T-helper 1 cell treated with Interleukin-12 subunit alpha and Interleukin-12 subunit beta and Interleukin-4 antibody, amounts not matched to agents 30 μg/mL and 1 μg/mL, for 36 hours (primary cell): ENCODE results near the gene RGS4.

Experiments used
- H3K27ac Mint-ChIP-seq: one replicate; pipeline ENCODE4 v1.8.0; 2021; ENCODE audit warnings: mild to moderate bottlenecking, mixed read lengths
- H3K27me3 Mint-ChIP-seq: one replicate; pipeline ENCODE4 v1.8.0; 2021; ENCODE audit warnings: low read depth, mixed read lengths
- H3K36me3 Mint-ChIP-seq: one replicate; pipeline ENCODE4 v1.8.0; 2021; ENCODE audit warnings: low read depth, mixed read lengths
- H3K4me1 Mint-ChIP-seq: one replicate; pipeline ENCODE4 v1.8.0; 2021; ENCODE audit warnings: low read depth, mixed read lengths
- H3K4me3 Mint-ChIP-seq: one replicate; pipeline ENCODE4 v1.8.0; 2021; ENCODE audit warnings: mild to moderate bottlenecking, moderate library complexity, mixed read lengths
- H3K9me3 Mint-ChIP-seq: one replicate; pipeline ENCODE4 v1.8.0; 2021; ENCODE audit warnings: mixed read lengths

The RGS4 gene

DNA sequence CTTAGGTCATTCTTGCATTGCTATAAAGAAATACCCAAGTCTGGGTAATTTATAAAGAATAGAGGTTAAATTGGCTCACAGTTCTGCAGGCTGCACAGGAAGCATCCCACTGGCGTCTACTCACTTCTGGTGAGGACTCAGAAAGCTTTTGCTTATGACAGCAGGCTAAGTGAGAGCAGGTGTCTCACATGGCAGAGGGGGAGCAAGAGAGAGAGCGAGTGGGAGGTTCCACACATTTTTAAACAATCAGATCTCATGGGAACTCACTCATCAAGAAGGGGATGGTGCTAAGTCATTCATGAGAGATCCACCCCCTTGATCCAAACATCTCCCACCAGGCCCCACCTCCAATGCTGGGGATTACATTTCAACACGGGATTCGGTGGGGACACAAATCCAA, 13.6 kb upstream of the RGS4 start:
- Mint-ChIP-seq H3K4me1 (no peaks in the 10 kb centered on the region), H3K27me3 (peaks cover 3% of the 10 kb centered on the region), H3K9me3 (no peaks in the 10 kb centered on the region), H3K4me3 (no peak overlapping the region), H3K36me3 (no peaks in the 10 kb centered on the region), H3K27ac (no peak overlapping the region)

- H3K27me3 Mint-ChIP-seq: peaks cover 3% of the 10 kb centered on the region
- H3K4me1 Mint-ChIP-seq: no peaks in the 10 kb centered on the region
- H3K27ac Mint-ChIP-seq: no peak overlapping the region
- H3K4me3 Mint-ChIP-seq: no peak overlapping the region
- no peaks in the 10 kb centered on the region for H3K36me3 Mint-ChIP-seq
- no peaks in the 10 kb centered on the region for H3K9me3 Mint-ChIP-seq
Observed at GRCh38 chr1:163056831-163057230, 12.3 kb upstream of the RGS4 start.

GRCh38 chr1:163060343-163061007, 8.7 kb upstream of the RGS4 start:
- Mint-ChIP-seq H3K27ac (no peak overlapping the region), H3K9me3 (no peaks in the 10 kb centered on the region), H3K4me1 (no peaks in the 10 kb centered on the region), H3K36me3 (no peaks in the 10 kb centered on the region), H3K4me3 (no peak overlapping the region), H3K27me3 (peaks cover 12% of the 10 kb centered on the region)

GRCh38 chr1:163063143-163063542, 6.0 kb upstream of the RGS4 start:
- Mint-ChIP-seq H3K4me3 (no peak overlapping the region), H3K27ac (no peak overlapping the region), H3K9me3 (no peaks in the 10 kb centered on the region), H3K27me3 (peaks cover 18% of the 10 kb centered on the region), H3K4me1 (no peaks in the 10 kb centered on the region), H3K36me3 (no peaks in the 10 kb centered on the region)

DNA sequence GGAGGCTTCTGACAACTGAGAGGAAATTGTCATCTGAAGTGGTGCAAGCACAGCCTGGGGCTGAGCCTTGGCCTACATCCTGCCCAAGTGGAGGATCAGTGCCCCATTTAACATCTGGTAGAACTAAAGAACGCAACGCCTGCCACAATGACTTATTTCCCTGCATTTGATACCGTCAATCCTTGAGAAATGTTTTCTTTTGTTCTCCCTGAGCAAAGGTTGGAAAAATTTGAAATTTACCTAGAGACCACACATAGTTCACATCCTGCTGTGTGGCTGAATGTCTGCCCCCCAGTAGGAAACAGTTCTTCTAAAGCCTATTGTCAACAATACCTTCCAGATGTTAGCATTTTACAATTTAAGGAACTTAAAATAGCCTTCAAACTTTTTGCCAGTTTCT, 5.6 kb upstream of the RGS4 start:
- no peaks in the 10 kb centered on the region for H3K36me3 Mint-ChIP-seq
- H3K4me3 Mint-ChIP-seq: no peak overlapping the region
- no peak overlapping the region for H3K27ac Mint-ChIP-seq
- peaks cover 22% of the 10 kb centered on the region for H3K27me3 Mint-ChIP-seq
- no peaks in the 10 kb centered on the region for H3K9me3 Mint-ChIP-seq
- no peaks in the 10 kb centered on the region for H3K4me1 Mint-ChIP-seq

DNA sequence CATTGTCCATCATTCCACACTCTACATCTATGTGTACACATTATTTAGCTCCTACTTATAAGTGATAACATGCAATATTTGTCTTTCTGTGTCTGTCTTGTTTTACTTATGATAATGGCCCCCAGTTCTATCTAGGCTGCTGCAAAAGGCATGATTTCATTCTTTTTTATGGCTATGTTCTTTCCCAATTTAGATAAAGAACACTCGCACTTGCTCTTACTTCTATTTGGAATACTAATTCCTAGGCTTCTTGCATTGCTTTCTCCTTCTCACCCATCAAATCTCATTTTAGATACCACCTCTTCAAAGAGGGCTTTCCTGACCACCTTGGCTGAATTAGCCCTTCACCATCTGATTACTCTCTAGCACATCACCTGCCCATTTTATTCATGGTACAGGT, 3.0 kb upstream of the RGS4 start:
- H3K4me3 Mint-ChIP-seq: no peak overlapping the region
- no peaks in the 10 kb centered on the region for H3K4me1 Mint-ChIP-seq
- no peak overlapping the region for H3K27ac Mint-ChIP-seq
- peaks cover 44% of the 10 kb centered on the region for H3K27me3 Mint-ChIP-seq
- H3K36me3 Mint-ChIP-seq: no peaks in the 10 kb centered on the region
- H3K9me3 Mint-ChIP-seq: no peaks in the 10 kb centered on the region

DNA sequence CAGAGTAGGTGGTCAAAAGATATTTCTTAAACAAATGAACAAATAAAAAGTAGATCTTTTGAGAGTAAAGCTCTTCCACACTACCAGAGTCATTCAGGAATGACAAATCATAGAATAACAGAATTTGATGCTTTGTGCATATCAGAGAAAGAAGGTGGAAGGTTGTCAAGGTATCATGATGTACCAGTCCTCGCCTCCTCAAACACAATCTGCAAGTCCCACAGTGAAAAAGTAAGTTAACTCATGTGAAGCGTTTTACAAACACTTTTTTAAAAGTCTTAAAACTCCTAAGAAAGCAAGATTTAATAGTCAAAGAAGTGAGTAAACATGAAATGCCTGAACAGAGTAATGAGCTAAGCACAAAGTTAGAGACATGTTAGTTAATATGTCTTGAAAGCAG, 2.5 kb upstream of the RGS4 start:
- peaks cover 45% of the 10 kb centered on the region for H3K27me3 Mint-ChIP-seq
- no peak overlapping the region for H3K27ac Mint-ChIP-seq
- H3K36me3 Mint-ChIP-seq: no peaks in the 10 kb centered on the region
- H3K4me3 Mint-ChIP-seq: no peak overlapping the region
- H3K9me3 Mint-ChIP-seq: no peaks in the 10 kb centered on the region
- H3K4me1 Mint-ChIP-seq: no peaks in the 10 kb centered on the region

- Mint-ChIP-seq H3K4me3 (no peak overlapping the region), H3K27ac (no peak overlapping the region)
Observed at GRCh38 chr1:163068716-163069115, 445 bp upstream of the RGS4 start.

DNA sequence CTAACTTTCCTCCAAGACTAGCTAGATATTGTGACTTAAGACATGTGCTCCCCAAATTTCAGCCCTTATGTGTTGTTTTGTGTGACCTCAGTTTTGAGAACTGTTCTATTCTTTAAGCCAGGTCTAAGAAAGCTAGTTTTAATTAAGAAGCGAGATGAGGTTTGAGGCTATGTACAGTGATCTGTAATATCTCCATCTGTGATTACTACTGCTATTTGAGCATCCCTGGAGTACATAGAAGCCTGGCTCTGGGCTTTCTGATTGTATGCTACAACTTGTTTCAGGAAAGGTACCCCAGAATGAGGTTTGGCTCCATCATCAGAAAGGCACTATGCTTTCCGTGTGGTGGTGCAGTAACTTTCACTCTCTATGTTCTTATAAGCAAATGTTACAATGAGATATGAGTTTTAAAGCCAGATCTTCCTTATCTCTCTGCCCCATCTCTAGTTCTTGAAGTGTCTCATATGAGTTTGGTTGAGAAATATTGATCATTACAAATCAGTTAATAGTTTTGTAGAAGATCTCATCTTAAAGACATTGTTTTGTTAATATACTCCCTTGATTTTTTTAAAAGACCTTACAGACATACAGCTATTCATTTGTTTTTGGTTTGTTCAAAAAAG, 605 bp downstream of the RGS4 start:
- no peaks in the 10 kb centered on the region for H3K36me3 Mint-ChIP-seq

More at GRCh38 chr1:163068716-163069115, 445 bp upstream of the RGS4 start:
- peaks cover 57% of the 10 kb centered on the region for H3K27me3 Mint-ChIP-seq
- H3K9me3 Mint-ChIP-seq: no peaks in the 10 kb centered on the region
- H3K36me3 Mint-ChIP-seq: no peaks in the 10 kb centered on the region
- no peaks in the 10 kb centered on the region for H3K4me1 Mint-ChIP-seq

GRCh38 chr1:163071405-163072255, 2.5 kb downstream of the RGS4 start:
- Mint-ChIP-seq H3K27me3 (peaks cover 56% of the 10 kb centered on the region), H3K27ac (no peak overlapping the region), H3K36me3 (no peaks in the 10 kb centered on the region), H3K4me3 (no peak overlapping the region), H3K4me1 (no peaks in the 10 kb centered on the region), H3K9me3 (no peaks in the 10 kb centered on the region)

More for the DNA sequence above, 605 bp downstream of the RGS4 start:
- no peak overlapping the region for H3K27ac Mint-ChIP-seq
- H3K4me3 Mint-ChIP-seq: no peak overlapping the region
- peaks cover 56% of the 10 kb centered on the region for H3K27me3 Mint-ChIP-seq
- H3K4me1 Mint-ChIP-seq: no peaks in the 10 kb centered on the region
- H3K9me3 Mint-ChIP-seq: no peaks in the 10 kb centered on the region

DNA sequence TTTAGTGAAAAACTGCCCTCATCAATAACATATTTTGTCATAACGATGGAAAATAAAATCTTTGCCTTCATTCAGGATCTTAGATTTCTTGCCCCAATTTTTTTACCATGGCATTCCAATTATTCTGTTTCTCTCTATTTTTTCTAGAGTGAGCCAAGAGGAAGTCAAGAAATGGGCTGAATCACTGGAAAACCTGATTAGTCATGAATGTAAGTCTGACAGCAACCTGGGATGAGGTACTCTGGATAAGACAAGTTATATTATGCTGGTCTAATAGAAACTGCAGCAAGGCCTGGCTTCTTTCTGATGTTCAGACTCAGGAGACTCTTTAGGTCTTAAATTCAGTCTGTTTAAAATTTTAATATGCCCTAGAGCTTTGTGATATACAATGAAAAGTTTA, 3.5 kb downstream of the RGS4 start:
- H3K27ac Mint-ChIP-seq: no peak overlapping the region
- no peaks in the 10 kb centered on the region for H3K9me3 Mint-ChIP-seq

GRCh38 chr1:163074004-163074403, 4.8 kb downstream of the RGS4 start:
- H3K27ac Mint-ChIP-seq: no peak overlapping the region
- no peaks in the 10 kb centered on the region for H3K4me1 Mint-ChIP-seq
- H3K9me3 Mint-ChIP-seq: no peaks in the 10 kb centered on the region
- no peak overlapping the region for H3K4me3 Mint-ChIP-seq
- peaks cover 40% of the 10 kb centered on the region for H3K27me3 Mint-ChIP-seq
- no peaks in the 10 kb centered on the region for H3K36me3 Mint-ChIP-seq

More for the DNA sequence above, 3.5 kb downstream of the RGS4 start:
- Mint-ChIP-seq H3K27me3 (peaks cover 52% of the 10 kb centered on the region), H3K4me1 (no peaks in the 10 kb centered on the region), H3K4me3 (no peak overlapping the region), H3K36me3 (no peaks in the 10 kb centered on the region)

- Mint-ChIP-seq H3K4me3 (no peak overlapping the region), H3K9me3 (no peaks in the 10 kb centered on the region), H3K36me3 (no peaks in the 10 kb centered on the region), H3K27ac (no peak overlapping the region), H3K4me1 (no peaks in the 10 kb centered on the region), H3K27me3 (peaks cover 32% of the 10 kb centered on the region)
Observed at GRCh38 chr1:163074716-163075284, 5.6 kb downstream of the RGS4 start.

DNA sequence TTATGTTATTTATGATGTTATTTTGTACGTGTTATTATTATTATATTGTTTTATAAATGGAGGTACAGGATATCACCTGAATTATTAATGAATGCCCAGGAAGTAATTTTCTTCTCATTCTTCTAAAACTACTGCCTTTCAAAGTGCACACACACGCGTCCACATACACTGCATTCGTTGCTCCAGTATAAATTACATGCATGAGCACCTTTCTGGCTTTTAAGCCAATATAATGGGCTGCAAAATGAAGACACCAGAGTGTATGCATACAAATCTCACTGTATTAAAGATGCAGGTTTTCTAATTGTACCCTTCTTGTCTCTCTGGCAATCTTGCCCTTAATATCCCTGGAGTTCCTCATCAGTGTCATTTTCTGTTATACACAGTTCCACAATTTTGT, 6.9 kb downstream of the RGS4 start:
- H3K4me1 Mint-ChIP-seq: no peaks in the 10 kb centered on the region
- no peaks in the 10 kb centered on the region for H3K9me3 Mint-ChIP-seq
- peaks cover 22% of the 10 kb centered on the region for H3K27me3 Mint-ChIP-seq
- no peaks in the 10 kb centered on the region for H3K36me3 Mint-ChIP-seq
- H3K4me3 Mint-ChIP-seq: no peak overlapping the region
- no peak overlapping the region for H3K27ac Mint-ChIP-seq
